ENCODE results near the gene GFM1.

Gene GFM1

GRCh38 chr3:158739661-158740060 lies 95.3 kb downstream of the GFM1 start:
- Histone ChIP-seq H3K27ac (ENCODE audit: low read depth, low read length) (no peak overlapping the region), H3K9me3 (ENCODE audit: control insufficient read depth, insufficient read depth, low read depth, low read length) (peaks cover 8% of the 10 kb centered on the region), H3K36me3 (ENCODE audit: control insufficient read depth, insufficient read depth, low read length) (no peaks in the 10 kb centered on the region), H3K27me3 (ENCODE audit: control insufficient read depth, insufficient read depth, low read length) (no peaks in the 10 kb centered on the region; the same call in 1 of the 2 replicates), H3K9ac (ENCODE audit: low read length) (no peak overlapping the region), H3K4me1 (ENCODE audit: control insufficient read depth, insufficient read depth, low read length) (no peaks in the 10 kb centered on the region), H3K4me3 (ENCODE audit: low read depth, low read length) (no peak overlapping the region)

Data from HUES6 (cell line).